GM12872 (cell line): ENCODE results near the gene FAM76A.

Experiments
- TF ChIP-seq, protein P1 (sequence below): IDR thresholded peaks from 3 replicates; pipeline ENCODE4 v1.5.1; 2011; ENCODE audit warnings: low read depth, mild to moderate bottlenecking, low read length, moderate library complexity; ENCODE audit not compliant: insufficient read depth

The FAM76A gene

DNA sequence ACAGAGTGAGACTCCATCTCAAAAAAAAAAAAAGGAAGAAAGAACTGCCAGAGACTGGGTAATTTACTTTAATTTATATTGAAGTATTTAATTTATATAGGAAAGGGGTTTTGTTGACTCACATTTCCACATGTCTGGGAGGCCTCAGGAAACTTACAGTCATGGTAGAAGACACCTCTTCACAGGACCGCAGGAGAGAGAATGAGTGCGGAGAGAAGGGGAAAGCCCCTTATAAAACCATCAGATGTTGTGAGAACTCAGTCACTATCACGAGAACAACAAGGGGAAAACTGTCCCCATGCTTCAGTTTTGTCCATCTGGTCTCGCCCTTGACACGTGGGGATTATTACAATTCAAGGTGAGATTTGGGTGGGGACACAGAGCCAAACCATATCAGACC is 79.0 kb downstream of the FAM76A start:
- TF ChIP-seq, protein P1, sequence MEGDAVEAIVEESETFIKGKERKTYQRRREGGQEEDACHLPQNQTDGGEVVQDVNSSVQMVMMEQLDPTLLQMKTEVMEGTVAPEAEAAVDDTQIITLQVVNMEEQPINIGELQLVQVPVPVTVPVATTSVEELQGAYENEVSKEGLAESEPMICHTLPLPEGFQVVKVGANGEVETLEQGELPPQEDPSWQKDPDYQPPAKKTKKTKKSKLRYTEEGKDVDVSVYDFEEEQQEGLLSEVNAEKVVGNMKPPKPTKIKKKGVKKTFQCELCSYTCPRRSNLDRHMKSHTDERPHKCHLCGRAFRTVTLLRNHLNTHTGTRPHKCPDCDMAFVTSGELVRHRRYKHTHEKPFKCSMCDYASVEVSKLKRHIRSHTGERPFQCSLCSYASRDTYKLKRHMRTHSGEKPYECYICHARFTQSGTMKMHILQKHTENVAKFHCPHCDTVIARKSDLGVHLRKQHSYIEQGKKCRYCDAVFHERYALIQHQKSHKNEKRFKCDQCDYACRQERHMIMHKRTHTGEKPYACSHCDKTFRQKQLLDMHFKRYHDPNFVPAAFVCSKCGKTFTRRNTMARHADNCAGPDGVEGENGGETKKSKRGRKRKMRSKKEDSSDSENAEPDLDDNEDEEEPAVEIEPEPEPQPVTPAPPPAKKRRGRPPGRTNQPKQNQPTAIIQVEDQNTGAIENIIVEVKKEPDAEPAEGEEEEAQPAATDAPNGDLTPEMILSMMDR: no peak

DNA sequence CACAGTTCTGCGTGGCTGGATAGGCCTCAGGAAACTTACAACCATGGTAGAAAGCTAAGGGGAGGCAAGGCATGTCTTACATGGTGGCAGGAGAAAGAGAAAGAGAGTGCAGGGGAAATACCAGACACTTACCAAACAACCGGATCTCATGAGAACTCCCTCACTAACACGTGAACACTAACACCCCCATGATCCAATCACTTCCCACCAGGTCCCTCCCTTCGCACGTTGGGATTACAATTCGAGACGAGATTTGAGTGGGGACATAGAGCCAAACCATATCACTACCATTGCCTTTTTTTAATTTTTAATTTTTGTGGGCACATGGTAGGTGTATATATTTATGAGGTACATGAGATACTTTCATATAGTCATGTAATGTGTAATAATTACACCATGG is 81.0 kb downstream of the FAM76A start:
- TF ChIP-seq, protein P1: no peak

DNA sequence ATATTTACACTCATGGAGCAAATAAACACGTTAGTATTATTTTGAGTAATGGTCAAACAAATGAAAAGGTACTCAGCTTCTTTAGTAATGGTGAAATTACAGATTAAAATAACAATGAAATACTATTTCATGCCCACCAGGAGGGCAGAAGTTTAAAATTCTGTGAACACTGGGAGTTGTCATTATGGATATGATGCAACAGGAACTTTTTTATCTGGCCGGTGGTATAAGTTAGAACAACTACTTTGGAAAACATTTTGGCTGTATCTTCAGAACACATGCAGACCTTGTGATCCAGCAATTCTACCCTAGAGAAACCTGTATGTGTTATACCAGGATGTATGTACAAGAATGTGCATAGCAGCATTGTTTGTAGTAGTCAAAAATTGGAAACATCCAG is 81.6 kb downstream of the FAM76A start:
- TF ChIP-seq, protein P1: no peak

DNA sequence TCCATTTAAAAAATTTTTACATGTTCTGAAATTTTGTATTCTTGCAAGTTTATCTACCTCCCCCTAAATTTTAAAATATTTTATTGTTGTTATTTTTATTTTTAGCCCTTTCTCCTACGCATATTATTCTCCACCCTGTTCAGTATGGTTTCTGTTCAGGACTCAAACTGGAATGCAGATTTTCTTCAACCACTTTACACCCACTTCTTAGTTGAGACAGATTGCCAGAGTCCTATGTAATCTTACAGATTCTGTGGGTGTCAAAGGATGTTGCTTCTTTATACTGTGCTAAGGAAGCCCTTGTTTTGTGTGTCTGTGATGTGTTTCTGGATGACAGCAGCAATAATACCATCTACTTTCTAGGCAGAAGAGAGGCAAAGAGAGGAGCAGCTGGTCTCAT is 84.1 kb downstream of the FAM76A start:
- TF ChIP-seq, protein P1: no peak

DNA sequence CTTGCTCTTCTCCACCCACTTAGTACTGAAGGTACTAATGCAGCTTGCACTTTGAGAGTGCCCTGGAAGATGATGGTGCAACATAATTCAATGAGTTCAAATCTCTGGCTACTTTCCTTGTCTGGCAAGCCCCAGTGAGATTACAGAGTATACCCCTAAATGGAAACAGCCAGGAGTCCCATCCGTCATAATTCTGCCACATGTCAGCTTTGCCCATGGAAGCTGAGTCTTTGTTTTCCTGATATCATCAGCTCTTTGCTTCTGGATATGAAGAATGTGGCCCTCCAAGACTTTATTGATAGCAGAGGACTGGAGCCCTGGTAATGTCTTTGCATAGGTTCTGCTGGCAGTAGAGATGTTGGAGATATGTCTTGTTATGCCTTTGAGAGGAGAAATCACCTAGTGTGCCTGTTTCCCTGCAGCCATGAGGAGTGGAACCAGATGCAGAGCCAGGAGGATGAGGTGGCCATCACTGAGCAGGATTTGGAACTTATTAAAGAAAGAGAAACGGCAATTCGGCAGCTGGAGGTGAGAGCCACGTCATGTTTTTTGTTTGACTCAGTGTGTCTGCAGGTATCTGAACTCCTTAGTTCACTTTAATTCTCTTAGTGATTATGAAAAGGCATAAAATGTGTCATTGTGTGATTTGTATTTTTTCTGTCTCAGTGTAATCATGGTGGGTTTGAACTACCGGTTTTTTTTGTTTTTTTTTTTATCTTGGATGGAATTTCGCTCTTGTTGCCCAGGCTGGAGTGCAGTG is 86.2 kb downstream of the FAM76A start:
- TF ChIP-seq, protein P1: no peak
